Stomach (tissue), 4 donors: ENCODE results near the gene SEPTIN1.

ENCODE experiments used
- EP300 ChIP-seq: sonication (generic); formaldehyde crosslinking; IDR thresholded peaks from one replicate; pipeline ENCODE4 v1.6.1; 2017; ENCODE audit warnings: antibody characterized with exemption
- POLR2A ChIP-seq, 4 donors: fragments of 450-650 bp; IDR thresholded peaks; one replicate each; pipeline ENCODE4 v1.6.1; 2016; ENCODE audit warnings: antibody characterized with exemption in 4 of 4, control low read depth in 2 of 4, mild to moderate bottlenecking in 1 of 4, moderate library complexity in 1 of 4
- POLR2AphosphoS5 ChIP-seq, 3 donors: sonication (generic); formaldehyde crosslinking; IDR thresholded peaks; one replicate each; pipeline ENCODE4 v1.6.1; 2016; ENCODE audit warnings: antibody characterized with exemption in 3 of 3
- TF ChIP-seq, protein P1 (sequence below), 7 experiments: fragments of 450-650 bp in 4 of 7; fragments of 200-600 bp in 3 of 7; sonication (generic) in 3 of 7; IDR thresholded peaks; one replicate each; pipeline ENCODE4 v1.5.1; 2016 to 2019; ENCODE audit warnings: antibody characterized with exemption in 7 of 7, control low read depth in 2 of 7, mild to moderate bottlenecking in 1 of 7

DNA sequence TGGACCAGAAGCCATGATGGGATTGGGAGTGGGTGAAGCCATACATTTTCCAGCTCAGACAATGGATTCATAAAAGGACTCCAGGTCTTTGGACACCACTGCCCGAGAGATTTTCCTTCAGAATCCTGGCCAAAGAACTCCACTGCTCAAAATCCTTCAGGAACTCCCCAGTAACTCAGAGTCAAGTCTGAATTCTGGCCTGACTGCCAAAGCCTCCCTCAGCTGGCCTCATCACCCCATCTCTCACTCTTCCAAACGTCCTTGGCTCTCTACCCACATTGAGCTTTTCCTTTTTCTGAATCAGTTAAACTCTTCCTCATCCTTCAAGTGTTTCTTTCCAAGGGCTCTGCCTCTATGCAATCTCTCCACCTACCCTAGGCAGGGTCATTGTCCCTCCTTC, 1.2 kb upstream of the SEPTIN1 start:
- TF ChIP-seq, protein P1, sequence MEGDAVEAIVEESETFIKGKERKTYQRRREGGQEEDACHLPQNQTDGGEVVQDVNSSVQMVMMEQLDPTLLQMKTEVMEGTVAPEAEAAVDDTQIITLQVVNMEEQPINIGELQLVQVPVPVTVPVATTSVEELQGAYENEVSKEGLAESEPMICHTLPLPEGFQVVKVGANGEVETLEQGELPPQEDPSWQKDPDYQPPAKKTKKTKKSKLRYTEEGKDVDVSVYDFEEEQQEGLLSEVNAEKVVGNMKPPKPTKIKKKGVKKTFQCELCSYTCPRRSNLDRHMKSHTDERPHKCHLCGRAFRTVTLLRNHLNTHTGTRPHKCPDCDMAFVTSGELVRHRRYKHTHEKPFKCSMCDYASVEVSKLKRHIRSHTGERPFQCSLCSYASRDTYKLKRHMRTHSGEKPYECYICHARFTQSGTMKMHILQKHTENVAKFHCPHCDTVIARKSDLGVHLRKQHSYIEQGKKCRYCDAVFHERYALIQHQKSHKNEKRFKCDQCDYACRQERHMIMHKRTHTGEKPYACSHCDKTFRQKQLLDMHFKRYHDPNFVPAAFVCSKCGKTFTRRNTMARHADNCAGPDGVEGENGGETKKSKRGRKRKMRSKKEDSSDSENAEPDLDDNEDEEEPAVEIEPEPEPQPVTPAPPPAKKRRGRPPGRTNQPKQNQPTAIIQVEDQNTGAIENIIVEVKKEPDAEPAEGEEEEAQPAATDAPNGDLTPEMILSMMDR (IDR thresholded peaks at IDR 0.05): no peak
- TF ChIP-seq EP300: no peak
- no peak for TF ChIP-seq POLR2A (IDR thresholded peaks at IDR 0.05)
- no peak for TF ChIP-seq POLR2AphosphoS5 (IDR thresholded peaks at IDR 0.05)
